C1 segment of cervical spinal cord (tissue), 14 donors: ENCODE data around the gene ARHGEF26.

Experiments used
- DNase-seq, 14 donors: peaks; one replicate each; lab custom pipeline; 2025; lab: John Stamatoyannopoulos, UW

ARHGEF26 gene

GRCh38 chr3:154156530-154156929 is 35.3 kb downstream of the ARHGEF26 start:
- DNase-seq, result no peak

GRCh38 chr3:154161806-154162205 is 40.6 kb downstream of the ARHGEF26 start:
- no peak for DNase-seq

GRCh38 chr3:154164387-154164786 is 43.2 kb downstream of the ARHGEF26 start:
- DNase-seq, result no peak

GRCh38 chr3:154168998-154169795 is 48.0 kb downstream of the ARHGEF26 start:
- DNase-seq, result no peak

- DNase-seq, result no peak
Measured at GRCh38 chr3:154169796-154170110, 48.6 kb downstream of the ARHGEF26 start.

- no peak for DNase-seq
Measured at GRCh38 chr3:154170300-154170699, 49.1 kb downstream of the ARHGEF26 start.

GRCh38 chr3:154175041-154175440 is 53.9 kb downstream of the ARHGEF26 start:
- no peak for DNase-seq

- no peak for DNase-seq
Measured at GRCh38 chr3:154176036-154176435, 54.8 kb downstream of the ARHGEF26 start.

- no peak for DNase-seq
Measured at GRCh38 chr3:154177406-154177805, 56.2 kb downstream of the ARHGEF26 start.

- DNase-seq, result no peak
Measured at GRCh38 chr3:154178172-154178571, 57.0 kb downstream of the ARHGEF26 start.

- DNase-seq, result no peak
Measured at GRCh38 chr3:154180836-154181691, 59.9 kb downstream of the ARHGEF26 start.

GRCh38 chr3:154182322-154182922 is 61.2 kb downstream of the ARHGEF26 start:
- DNase-seq, result no peak

- no peak for DNase-seq
Measured at GRCh38 chr3:154182975-154183374, 61.8 kb downstream of the ARHGEF26 start.

- no peak for DNase-seq
Measured at GRCh38 chr3:154184582-154184981, 63.4 kb downstream of the ARHGEF26 start.

- no peak for DNase-seq
Measured at GRCh38 chr3:154188437-154188836, 67.2 kb downstream of the ARHGEF26 start.

- DNase-seq, result no peak
Measured at GRCh38 chr3:154188846-154189245, 67.7 kb downstream of the ARHGEF26 start.

- no peak for DNase-seq
Measured at GRCh38 chr3:154191520-154191919, 70.3 kb downstream of the ARHGEF26 start.

GRCh38 chr3:154192225-154192624 is 71.0 kb downstream of the ARHGEF26 start:
- DNase-seq, result no peak

GRCh38 chr3:154193000-154193615 is 71.9 kb downstream of the ARHGEF26 start:
- no peak for DNase-seq

- DNase-seq, result no peak
Measured at GRCh38 chr3:154194877-154195276, 73.7 kb downstream of the ARHGEF26 start.

- no peak for DNase-seq
Measured at GRCh38 chr3:154195620-154196356, 74.6 kb downstream of the ARHGEF26 start.
